ENCODE results near the gene PHLDA1.
A peak's percentile ranks its signal among the peaks of the same experiment; 100 is the strongest.

Gene PHLDA1

DNA sequence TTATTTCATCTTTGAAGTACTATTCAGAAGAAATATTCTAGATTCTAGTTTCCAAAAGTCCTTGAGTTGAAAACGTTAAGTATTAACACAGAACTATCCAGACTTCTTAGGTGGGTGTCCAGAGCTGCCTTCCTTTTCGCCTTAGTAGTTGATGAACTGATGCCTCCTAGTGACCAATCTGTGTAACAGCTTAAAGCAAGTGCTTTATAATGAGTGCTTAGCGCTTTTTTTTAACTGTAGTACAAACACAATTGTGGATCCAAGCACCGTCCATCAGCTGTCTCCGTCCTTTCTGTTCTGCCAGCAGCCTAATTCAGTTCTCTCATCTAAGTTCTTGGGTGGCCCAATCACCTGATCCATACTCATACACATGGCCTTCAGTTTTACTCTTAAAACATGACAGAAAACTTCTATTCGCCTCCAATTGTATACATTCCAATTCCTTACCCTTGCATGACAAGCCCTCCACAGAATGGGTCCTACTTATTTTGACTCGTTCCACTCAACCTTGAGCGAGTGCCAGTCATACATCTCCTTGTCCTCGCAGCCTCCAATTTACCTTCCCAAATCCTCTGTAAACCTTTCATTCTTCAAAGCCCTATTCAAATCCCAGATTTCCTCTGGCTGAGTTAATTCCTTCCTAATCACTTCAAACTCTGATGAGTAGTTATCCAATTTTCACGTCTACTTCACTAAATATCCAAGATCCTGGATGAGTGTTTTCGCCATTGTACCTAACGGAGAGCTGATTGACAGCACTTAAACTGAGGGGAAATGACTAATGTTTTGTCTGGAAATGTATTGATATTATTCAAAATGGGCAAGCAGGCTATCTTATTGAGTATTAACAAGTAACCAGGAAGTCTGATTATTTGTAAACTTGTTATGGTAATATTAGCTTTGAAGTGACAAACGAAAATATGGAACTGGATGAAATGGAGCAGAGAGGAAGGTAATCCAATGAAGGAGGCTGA lies 5.8 kb upstream of the PHLDA1 start:
- DNase-seq (ENCODE audit: low spot score) = peak; percentile 65

DNA sequence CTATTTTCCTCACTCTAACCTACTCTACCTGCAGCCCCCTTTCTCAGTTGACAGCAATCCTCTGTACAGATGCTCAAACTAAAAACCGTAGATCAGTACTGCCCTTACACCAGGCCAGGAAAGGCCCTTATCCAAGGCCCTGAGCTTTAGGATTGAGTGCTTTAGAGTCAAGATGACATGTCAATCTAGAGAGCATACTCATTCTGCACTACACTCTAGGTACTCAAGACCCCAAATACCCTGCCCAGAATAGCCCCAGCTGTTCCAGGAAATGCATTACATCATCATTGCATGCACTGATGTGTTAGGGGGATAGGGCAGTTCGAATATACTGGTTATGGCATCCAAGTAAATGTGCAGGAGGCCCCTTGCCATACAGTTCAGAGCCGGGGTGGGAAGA lies 3.5 kb upstream of the PHLDA1 start:
- no peak for DNase-seq (ENCODE audit: low spot score)

DNA sequence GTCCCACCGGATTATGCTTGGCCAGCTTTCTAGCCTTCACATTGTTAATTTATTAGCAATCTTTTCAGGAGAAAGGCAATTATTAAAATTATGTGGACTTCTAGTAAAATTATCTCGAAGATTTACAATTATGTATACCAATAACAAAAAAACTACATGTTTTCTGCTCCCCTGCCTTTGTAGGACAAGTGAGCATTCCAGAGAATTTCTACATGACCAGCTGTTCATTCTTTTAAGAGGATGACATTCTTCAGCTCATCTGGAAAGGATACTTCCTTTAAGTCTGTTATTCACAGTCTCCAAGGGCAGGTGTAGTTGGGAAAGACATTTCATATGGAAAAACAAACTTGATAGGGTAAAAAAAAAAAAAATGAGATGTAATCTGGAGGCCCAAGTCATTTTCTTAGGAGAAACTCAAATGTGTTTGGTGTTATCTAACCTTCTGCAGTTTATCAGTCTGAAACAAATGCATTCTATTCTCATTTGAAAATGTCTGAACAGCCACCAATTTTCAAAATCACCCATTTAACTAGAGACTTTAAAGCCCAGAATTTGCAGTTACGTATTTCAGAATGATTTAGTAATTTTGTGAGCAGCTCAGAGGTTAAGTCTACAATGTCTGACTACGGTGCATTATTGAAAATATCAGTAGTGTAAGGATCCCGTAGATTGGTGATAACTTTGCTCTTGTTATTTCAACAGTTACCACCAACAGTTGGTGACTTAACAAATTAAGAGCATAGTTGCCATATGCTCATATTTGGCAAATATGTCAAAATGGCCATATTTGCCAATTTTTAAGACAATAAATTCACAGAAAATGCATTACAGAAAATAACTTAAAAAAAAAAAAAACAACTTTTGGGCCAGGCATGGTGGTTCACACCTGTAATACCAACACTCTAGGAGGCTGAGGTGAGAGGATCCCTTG lies 1.8 kb upstream of the PHLDA1 start:
- DNase-seq (ENCODE audit: low spot score) = no peak

DNA sequence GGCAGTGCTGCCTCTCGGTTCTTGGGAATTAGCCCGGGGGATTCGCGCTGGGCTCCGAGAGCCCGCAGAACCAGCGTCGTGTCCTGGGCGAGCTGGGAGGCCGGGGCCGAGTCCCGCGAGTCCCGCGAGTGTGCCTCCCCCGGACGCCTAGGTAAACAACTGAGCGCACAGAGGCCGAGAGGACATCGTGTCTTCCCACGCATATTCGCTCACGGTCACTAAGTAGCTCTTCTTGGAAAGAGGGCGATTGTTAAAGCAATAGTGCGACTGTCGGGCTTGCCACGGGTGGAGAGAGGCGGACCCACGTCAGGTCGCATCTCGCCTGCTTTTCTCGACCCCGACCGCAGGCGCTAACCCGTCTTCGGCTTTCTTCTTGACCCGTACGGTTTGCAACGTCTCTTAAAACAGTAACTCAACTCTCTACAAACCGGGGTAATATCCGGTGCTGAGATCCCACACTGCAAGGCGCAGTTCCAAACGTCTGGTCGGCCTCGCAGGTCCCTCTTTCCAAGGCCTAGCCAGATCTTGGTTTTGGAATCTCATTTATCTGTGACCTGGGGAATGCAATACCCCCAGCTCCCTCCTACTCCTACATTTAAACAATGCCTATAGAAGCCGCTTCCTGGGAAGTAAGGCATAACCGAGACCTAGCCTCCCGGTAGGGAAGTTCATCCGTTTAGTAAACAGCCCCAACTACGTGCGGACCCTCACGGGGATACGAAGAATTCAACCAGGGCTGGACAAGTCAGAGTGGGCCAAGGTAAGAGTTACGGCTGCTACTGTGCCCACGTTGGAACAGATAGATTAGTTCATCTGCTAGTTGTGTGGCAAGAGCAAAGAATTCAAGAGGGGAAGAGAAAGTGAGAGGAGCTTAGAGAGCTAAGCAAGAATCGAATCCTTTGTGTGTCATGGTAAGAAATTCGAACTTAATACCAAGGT lies 736 bp upstream of the PHLDA1 start:
- peak; percentile 15 for DNase-seq (ENCODE audit: low spot score)

DNA sequence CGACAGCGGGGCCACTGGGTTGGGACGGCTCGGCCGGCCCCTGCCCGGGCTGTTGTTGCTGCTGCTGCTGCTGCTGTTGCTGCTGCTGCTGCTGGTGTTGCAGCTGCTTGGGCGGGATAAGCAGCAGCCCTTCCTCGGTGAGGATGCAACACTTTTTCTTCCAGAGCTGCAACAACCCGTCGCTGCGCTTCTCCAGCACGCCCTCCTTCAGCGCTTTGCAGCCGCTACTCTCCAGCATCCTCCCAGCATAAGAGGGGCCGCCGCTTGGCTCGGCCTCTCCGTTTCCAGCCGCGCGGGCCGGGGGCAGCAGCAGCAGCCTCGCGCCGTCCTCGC lies 529 bp downstream of the PHLDA1 start:
- DNase-seq (ENCODE audit: low spot score) = no peak

DNA sequence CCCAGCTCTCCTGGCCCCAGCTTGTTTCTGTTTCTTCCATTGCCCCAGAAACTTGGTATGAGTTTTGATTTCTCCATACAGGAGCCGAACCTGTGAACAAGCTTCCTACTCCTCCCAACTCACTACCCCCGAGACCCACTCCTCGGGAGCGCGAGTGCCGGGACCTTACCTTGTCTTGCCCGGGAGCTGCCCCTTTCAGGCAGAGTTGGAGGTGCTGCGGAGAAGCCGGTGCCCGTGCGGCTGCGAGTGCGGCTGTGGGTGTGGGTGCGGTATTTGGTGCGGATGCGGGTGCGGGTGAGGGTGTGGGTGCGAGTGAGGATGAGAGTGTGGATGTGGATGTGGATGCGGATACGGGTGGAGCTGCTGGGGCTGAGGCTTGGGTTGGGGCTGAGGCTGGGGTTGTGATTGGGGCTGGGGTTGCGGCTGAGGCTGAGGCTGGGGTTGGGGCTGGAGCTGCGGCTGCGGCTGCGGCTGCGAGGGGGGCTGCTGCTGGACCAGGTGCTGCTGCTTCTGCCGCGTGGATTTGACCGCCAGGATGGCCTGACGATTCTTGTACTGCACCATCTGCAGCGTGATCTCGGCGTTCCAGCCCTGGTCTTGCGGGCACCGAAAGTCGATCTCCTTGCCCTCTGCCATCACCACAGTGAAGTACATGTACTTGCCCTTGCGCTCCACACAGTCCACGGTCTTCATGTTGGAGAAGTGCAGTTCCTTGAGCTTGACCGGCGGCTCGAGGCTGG lies 1.1 kb downstream of the PHLDA1 start:
- peak; percentile 50 for DNase-seq (ENCODE audit: low spot score)

DNA sequence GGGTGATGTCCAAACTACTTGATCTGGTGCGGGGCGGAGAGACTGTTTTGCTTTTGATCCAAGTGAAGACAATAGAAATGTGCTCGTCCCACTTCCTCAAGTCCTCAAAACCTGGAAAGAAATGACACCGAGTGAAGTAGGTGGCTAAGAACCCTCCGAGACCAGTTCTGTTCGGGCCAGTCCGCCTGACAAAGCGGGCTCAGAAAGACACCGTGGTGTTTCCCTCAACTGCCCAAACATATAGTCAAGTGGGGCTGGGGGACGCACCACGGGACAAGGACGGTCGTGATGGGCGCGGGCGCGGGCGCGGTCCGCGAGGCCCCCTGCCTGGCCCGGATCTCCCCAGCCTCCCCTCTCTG lies 1.6 kb downstream of the PHLDA1 start:
- no peak for DNase-seq (ENCODE audit: low spot score)

DNA sequence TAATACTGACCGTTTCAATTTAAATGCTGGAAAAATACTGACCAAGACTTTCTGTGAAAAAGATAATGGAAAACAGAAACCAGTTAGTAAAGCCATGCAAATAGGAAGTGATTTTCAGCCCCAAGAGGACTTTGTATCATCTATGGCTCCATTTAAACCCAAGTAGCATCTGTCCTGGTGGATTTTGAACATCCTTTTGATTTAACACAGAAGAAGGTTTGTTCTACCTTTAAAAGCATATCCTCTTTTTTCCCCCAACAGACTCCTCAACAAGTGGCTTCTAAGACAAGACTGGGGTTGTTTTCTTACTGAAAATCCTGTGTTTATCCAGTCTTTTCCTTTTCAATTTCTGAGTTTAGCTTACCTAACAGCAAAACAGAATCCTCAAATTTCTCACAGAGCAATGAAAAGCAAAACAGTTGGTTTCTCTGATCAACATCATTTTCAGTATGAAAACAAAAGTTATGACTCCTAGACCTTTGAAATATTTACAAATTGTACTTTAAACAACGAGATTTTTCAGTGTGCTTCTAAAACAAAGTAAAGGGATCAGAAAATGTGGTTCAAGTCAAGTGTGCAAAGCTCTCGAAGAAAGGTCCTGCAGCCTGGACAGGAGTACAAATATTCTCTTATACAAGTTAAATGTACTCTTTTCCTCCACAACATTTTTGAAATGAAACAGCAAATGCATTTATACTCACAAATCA lies 2.9 kb downstream of the PHLDA1 start:
- no peak for DNase-seq (ENCODE audit: low spot score)

DNA sequence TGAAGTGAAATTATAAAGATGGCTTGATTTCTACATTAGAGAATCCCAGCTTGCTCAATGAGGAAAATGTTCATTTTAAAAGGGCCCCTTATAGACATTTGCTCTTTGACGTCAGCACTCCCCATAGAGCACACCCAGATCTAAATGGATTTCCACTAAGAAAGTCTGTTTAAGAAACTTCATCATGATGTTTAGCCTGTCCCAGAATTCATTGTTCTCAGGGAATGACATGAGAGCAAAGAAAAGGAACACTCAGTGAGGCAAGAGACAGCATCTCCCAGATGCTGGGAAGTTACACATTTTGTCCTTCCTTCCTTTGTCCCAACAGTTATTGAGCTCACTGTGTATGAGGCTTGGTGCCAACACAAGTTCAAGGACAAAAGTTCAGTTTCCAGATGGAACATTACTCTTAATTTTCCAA lies 4.9 kb downstream of the PHLDA1 start:
- no peak for DNase-seq (ENCODE audit: low spot score)

DNA sequence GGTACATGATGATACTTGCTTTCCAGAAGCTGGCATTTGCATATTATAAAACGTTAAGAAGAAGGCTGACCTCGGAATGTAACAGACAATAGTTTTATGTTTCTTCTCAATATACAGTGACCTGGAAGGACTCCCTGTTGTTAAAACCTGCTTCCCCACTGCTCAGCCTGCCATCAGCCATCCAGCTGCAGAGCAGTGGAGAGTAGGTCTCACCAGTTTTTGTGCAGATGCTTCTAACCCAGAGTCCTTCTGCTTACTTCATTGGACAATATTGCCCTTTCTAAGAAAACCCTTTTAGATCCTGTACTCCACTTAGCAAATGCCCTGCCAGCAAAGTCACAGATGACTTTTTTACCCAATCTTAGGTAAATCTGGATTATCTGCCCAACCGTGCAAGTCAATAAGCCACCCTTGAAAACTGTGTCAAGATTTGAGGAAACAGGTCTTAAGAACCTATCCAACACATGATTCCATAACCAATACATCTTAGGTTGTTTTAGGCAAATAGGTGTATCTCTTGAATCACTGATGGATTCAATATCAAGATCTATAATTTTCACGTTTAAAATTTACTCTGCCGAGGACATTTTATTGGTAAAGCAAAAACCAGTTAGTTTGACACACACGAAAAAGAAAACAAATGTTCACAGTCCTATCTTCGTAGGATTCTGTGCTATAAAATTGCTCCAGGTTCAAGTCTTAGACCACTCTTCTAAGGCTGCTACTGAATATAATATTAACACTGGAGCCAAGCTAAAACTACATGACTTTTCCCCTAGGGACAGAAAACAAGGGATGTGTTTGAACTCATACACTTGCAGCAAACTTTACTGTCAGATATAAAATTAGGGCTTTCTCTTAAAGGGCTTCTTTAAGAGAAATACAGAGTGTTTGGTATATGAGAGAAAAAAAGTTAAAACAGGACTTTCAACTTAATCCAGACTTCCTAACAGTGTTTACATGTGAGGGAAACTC lies 5.7 kb downstream of the PHLDA1 start:
- no peak for DNase-seq (ENCODE audit: low spot score)

DNA sequence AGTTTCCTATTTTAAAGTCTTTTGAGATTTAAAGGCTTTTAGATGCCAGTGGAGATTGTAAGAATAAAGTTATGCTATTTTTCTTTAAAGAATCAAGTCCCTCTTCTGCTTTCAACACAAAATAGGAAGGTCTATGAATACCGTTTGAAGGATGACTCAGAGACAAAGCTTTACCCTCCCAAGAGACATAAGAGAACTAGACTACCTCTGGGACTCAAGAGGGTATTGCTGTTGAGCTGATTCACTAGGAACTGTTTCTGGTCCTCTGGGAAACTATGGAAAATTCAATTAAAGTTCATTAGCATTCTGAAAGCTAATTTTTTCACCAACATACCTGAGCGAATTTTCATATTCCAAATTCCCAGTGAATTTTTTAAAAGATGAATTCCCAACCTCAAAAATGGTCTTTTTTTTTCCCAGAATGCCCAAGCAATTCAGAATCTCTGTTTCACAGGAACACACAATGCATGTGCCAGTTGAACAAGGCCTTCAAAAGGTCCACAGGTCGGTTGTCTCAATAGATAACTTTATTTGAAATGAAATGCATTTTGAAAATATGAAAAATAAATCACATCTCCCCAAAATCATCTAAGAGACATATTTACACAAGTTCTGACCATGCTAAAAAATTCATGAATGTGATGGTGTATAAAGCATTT lies 6.5 kb downstream of the PHLDA1 start:
- no peak for DNase-seq (ENCODE audit: low spot score)

DNA sequence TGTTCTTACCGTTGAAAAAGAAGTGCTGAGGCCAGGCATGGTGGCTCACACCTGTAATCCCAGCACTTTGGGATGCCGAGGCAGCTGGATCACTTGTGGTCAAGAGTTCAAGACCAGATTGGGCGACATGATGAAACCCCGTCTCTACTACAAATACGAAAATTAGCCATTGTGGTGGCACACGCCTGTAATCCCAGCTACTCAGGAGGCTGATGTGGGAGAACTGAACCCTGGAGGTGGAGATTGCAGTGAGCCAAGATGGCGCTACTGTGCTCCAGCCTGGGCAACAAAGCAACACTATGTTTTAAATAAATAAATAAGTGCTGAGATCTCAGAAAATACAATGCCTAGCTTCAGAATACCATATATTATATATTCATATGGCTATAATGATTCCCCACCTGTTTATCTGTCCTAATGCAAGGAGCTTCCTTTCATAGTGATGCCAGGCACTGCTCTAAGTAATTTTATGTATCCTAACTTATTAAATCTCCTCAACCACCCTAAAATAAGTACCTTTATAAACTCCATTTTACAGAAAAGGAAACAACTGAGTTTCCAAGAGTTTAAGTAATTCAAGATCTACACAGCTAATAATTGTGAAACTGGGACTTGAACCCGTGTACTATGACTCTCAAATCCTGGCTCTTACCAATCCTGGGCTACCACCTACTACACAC lies 7.3 kb downstream of the PHLDA1 start:
- DNase-seq (ENCODE audit: low spot score) = no peak

DNA sequence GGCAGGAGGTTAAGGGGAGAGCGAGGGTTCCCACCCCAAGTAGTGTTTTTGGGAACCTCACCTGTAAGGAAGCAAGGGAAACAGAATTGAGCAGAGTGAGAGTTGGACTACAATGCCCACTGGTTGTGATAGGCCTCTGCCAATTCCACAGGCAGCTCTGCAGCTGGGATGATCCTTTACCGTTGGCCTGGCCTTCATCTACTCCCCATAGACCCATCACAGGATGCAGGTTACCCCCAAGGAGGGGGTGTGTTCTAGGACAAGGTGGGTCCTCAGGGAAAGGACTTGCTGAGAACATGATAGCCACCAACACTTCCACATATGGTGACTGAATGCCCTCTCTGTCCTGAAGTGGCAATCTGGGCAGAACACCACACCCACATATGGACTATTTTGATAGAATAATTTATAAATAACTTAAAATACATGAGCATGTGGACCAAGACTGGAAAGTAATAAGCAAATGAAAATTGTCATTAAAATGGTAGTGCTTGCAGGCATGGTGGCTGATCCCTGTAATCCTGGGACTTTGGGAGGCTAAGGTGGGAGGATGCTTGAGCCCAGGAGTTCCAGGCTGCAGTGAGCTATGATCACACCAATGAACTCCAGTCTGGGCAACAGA lies 8.4 kb downstream of the PHLDA1 start:
- DNase-seq (ENCODE audit: low spot score) = no peak

DNA sequence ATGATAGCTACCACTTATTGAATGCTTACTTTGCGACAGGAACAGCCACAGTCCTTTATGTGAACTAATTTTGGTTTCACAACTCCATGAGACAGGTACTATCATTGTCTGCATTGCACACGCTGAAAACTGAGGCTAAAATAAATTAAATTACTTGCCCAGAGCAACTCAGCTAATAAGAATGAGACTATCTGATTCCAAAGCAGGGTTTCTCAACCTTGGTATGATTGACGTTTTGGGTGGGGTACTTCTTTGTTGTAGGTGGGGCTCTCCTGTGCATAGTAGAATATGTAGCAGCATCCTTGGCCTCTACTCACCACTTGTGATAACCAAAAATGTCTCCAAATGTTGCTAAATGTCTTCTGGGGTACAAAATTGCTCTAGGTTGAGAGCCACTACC lies 9.1 kb downstream of the PHLDA1 start:
- no peak for DNase-seq (ENCODE audit: low spot score)

DNA sequence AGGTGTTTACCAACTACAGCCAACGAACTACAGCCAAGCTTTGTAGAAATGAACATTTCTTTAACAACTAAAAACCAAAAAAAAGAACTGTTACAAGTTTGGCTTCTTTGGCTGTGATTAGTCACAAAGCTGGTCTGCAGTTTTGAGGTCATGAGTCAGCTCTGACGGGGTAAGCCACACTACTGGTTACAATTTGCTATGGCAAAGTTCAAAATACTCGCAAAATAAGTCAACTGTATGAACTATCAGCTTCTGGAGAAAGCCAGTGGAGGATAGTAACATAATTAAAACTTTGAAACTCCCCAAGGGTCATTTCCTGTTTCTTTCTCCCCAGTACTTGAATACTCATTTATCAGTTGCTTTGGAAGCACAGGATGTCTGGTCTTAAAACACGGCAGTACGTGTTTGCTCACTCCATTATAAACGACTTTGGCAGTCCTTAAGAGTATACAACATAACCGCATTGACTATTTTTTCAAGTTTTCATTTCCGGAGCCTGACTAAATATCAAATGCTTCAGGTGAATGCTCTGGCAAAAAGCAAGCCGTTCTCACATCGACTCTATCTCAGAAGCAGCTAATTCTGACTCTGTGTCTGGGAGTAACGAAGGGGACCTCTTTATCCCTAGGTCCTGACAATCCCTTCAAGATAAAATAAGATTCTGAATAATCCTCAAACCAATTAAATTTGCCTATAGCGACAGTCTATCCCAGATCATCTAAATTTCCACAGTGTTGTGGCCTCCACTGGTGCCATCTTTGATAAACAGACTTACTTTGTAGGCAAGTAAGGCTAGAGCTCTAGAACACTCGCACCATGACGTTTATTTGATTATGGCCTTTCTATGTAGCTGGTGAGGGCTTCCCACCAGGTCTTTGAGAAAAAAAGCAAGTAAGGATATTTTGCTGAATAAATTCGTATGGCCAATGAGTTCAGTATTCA lies 10.6 kb downstream of the PHLDA1 start:
- DNase-seq (ENCODE audit: low spot score) = peak; percentile 76

DNA sequence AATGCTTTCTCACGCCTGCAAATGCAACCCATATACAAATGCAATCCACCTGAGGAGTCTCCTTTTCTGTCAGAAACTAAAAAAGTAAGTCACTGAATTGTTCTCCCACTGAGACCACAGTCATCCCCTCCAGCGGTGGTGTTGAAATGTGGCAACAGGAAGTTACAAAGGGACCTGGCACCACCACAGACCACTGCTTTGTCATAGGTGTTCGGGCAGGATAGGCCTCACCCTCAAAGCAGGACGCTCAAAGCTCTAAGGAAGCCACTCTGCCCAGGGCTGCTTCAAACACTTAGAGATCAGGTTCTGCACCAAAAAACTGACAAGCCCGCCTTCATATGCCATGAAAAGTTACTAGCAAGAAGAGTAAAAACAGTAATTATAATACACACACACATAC lies 11.3 kb downstream of the PHLDA1 start:
- DNase-seq (ENCODE audit: low spot score) = peak; percentile 78

DNA sequence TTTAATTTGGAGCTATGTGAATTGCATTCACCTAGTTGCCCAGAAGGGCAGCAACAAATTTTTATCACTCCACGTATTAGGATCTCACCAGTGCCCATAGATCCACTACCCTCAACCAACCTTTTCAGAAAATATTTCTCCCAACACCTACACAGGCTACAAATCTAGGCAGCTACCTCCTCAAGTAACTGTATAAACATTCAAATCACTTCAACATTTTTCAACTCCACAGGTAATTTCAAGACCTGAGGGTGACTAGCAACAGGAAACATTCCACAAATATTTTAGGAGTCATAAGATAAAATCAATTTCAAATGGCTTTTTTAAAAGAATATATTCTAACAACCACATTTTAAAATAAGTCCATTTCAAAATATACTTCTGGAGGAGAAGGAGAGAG lies 12.9 kb downstream of the PHLDA1 start:
- no peak for DNase-seq (ENCODE audit: low spot score)

Data from CD4-positive, alpha-beta T cell treated with Interleukin-6 at 100 ng/mL for 8 hours (primary cell).